ENCODE data around the gene MAGI3. TPM values are rescaled to one million over a fixed set of nuclear protein-coding genes. Genes with fewer than 3 reads are reported as not detected.

MAGI3 gene
- total RNA-seq, 4 donors from 2014 or later, result 14.4 to 28.2 (median 24.4) TPM

DNA sequence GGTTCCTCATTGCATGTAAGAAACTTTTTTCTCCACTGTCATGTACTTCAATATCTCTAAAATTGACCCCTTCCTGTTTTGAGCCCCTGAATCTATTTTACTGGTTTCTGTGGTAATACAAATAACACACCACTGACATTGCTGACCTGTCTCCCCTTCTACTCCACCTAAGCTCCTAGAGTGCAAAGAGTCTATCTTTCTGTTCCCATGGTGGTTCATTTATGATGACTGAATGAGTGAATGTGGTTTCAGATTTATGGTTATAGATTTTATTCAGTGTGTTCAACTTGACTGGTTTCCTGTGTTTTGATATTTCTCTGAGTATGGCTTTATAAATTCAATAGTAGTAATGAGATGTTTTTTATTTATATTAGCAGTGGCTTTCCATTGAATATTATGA is 127.7 kb downstream of the MAGI3 start:
- no peak for DNase-seq
- TF ChIP-seq CTCF (IDR thresholded peaks at IDR 0.05) (no peak), POLR2A (IDR thresholded peaks at IDR 0.05) (no peak)
- Histone ChIP-seq H3K36me3 (no peaks in the 10 kb centered on the region), H3K4me1 (peaks cover 0 to 18% (median 0%) of the 10 kb centered on the region in 3 donors), H3K27me3 (no peaks in the 10 kb centered on the region), H3K4me3 (no peak overlapping the region), H3K9me3 (no peaks in the 10 kb centered on the region), H3K27ac (no peak overlapping the region)
- intact Hi-C loops (cut with DNase I), result no loop called here

DNA sequence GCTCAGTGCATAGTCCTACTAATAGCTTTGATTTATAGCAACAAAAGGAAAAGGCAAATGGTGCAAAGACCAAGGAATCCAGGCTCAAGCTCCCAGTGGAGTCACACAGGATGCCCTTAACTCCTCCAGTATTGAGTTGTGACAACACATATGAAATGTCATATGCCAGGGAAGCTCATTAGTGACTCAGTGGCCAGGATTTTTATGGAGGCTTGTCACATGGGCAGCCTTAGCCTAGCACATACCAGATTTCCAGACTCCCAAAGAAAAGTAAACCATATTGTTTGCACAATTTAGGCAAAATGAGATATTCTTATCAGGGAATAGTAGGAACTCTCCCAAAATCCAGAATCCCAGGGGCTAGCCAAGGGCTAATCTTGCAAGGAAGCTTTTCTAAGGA is 129.2 kb downstream of the MAGI3 start:
- peaks cover 0 to 18% (median 0%) of the 10 kb centered on the region in 3 donors for H3K4me1 ChIP-seq
- no peak for DNase-seq
- H3K4me3 ChIP-seq, result no peak overlapping the region
- no peaks in the 10 kb centered on the region for H3K36me3 ChIP-seq
- peaks cover 0 to 8% (median 0%) of the 10 kb centered on the region in 3 donors for H3K9me3 ChIP-seq
- H3K27ac ChIP-seq, result no peak overlapping the region
- intact Hi-C loops (cut with DNase I), result no loop called here
- no peaks in the 10 kb centered on the region for H3K27me3 ChIP-seq
- no peak for TF ChIP-seq POLR2A (IDR thresholded peaks at IDR 0.05)
- TF ChIP-seq CTCF (IDR thresholded peaks at IDR 0.05), result no peak

DNA sequence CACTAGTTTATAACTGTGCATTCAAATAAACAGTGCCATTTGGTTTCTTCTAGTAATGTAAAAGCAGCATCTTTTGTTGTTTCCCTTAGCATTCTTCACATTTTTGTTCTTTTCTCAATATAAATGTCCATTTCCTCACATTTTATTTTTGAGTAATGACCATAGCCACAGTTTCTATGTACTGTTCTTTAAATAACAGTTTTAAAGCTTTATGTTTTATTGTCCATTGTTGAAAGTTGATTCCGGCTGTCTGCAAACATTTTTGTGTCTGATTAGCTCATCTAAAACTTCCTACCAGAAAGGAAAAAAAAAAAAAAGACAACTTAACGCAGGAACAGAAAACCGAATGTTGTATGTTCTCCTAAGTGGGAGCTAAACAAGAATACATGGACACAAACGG is 139.7 kb downstream of the MAGI3 start:
- no peaks in the 10 kb centered on the region for H3K27me3 ChIP-seq
- no peak overlapping the region for H3K4me3 ChIP-seq
- no peak for TF ChIP-seq POLR2A (IDR thresholded peaks at IDR 0.05)
- TF ChIP-seq CTCF (IDR thresholded peaks at IDR 0.05), result no peak
- H3K36me3 ChIP-seq, result no peaks in the 10 kb centered on the region
- peaks cover 0 to 11% (median 0%) of the 10 kb centered on the region in 3 donors for H3K4me1 ChIP-seq
- H3K27ac ChIP-seq, result no peak overlapping the region
- H3K9me3 ChIP-seq, result peaks cover 0 to 4% (median 0%) of the 10 kb centered on the region in 3 donors
- intact Hi-C loops (cut with DNase I), result no loop called here
- no peak for DNase-seq
- WGBS, 2 donors, result 64 to 75% methylated on average over 4 of the region's 4 CpGs

GRCh38 chr1:113531321-113531720 is 141.0 kb downstream of the MAGI3 start:
- 80 to 92% methylated on average over 3 of the region's 3 CpGs for WGBS, 2 donors
- Histone ChIP-seq H3K9me3 (peaks cover 0 to 4% (median 0%) of the 10 kb centered on the region in 3 donors), H3K36me3 (no peaks in the 10 kb centered on the region), H3K27ac (no peak overlapping the region), H3K4me1 (peaks cover 0 to 24% (median 0%) of the 10 kb centered on the region in 3 donors), H3K4me3 (no peak overlapping the region), H3K27me3 (no peaks in the 10 kb centered on the region)
- TF ChIP-seq CTCF (IDR thresholded peaks at IDR 0.05) (no peak), POLR2A (IDR thresholded peaks at IDR 0.05) (no peak)
- intact Hi-C loops (cut with DNase I), result no loop called here
- no peak for DNase-seq

GRCh38 chr1:113533061-113533460 is 142.7 kb downstream of the MAGI3 start:
- no peak for DNase-seq
- no peak for TF ChIP-seq POLR2A (IDR thresholded peaks at IDR 0.05)
- no peak for TF ChIP-seq CTCF (IDR thresholded peaks at IDR 0.05)
- no peaks in the 10 kb centered on the region for H3K27me3 ChIP-seq
- intact Hi-C loops (cut with DNase I), result no loop called here
- peaks cover 0 to 40% (median 0%) of the 10 kb centered on the region in 3 donors for H3K4me1 ChIP-seq
- 78 to 84% methylated on average over 3 of the region's 3 CpGs for WGBS, 2 donors
- H3K4me3 ChIP-seq, result no peak overlapping the region
- no peak overlapping the region for H3K27ac ChIP-seq
- H3K36me3 ChIP-seq, result no peaks in the 10 kb centered on the region
- H3K9me3 ChIP-seq, result no peaks in the 10 kb centered on the region
